Activated B cell treated with CpG ODN at 0.5 μM for 24 hours (primary cell): ENCODE results near the gene COPZ1. TPM values are rescaled to one million over a fixed set of nuclear protein-coding genes. Genes with fewer than 3 reads are reported as not detected.

Experiments used
- ATAC-seq: fragments of 200-7000 bp; cut with Tn5 transposase; one replicate; pipeline ENCODE4 v1.10.0; 2021; ENCODE audit warnings: low read depth, mild to moderate bottlenecking, moderate library complexity
- CTCF ChIA-PET: fragments of 350-600 bp; sonication (Branson Sonifier 250); formaldehyde crosslinking; loops from one replicate; lab custom pipeline; 2021; ENCODE audit warnings: antibody characterized with exemption; lab: Charles Lee
- POLR2A ChIA-PET: fragments of 350-600 bp; sonication (Branson Sonifier 250); formaldehyde crosslinking; loops from one replicate; lab custom pipeline; 2021; ENCODE audit warnings: antibody characterized with exemption; lab: Charles Lee
- DNase-seq: peaks from one replicate; pipeline ENCODE4 v3.0.0; 2022
- H3K27ac Mint-ChIP-seq: one replicate; pipeline ENCODE4 v1.8.0; 2020; ENCODE audit warnings: mixed read lengths
- H3K27me3 Mint-ChIP-seq: one replicate; pipeline ENCODE4 v1.8.0; 2021; ENCODE audit warnings: mixed read lengths
- H3K36me3 Mint-ChIP-seq: one replicate; pipeline ENCODE4 v1.8.0; 2021; ENCODE audit warnings: low read depth, mixed read lengths
- H3K4me1 Mint-ChIP-seq: one replicate; pipeline ENCODE4 v1.8.0; 2021; ENCODE audit warnings: mixed read lengths
- H3K4me3 Mint-ChIP-seq: one replicate; pipeline ENCODE4 v1.8.0; 2020; ENCODE audit warnings: mild to moderate bottlenecking, mixed read lengths
- H3K9me3 Mint-ChIP-seq: one replicate; pipeline ENCODE4 v1.8.0; 2020; ENCODE audit warnings: mixed read lengths
- CTCF ChIP-seq: fragments of 200-600 bp; IDR thresholded peaks from one replicate; pipeline ENCODE4 v1.8.0; 2022; ENCODE audit warnings: antibody characterized with exemption, mild to moderate bottlenecking
- intact Hi-C: fragments of 100-400 bp; cut with micrococcal nuclease; formaldehyde crosslinking; loops from one replicate; pipeline ENCODE4 v1.15.1; 2024
- total RNA-seq: library from RNA; stranded (reverse); gene quantifications from 2 replicates; pipeline ENCODE4 v1.2.3, GENCODE V29; 2022

Gene COPZ1
- total RNA-seq, 1 donor from 2014 or later: 120 TPM

- ChIA-PET CTCF (interaction anchor here (0.8 to 2.6 kb wide), 5 partner anchors 10 to 174 kb away, joined by 3 to 10 read pairs (median 3); no protein-coding TSS in a partner anchor), POLR2A (interaction anchor here (0.6 kb wide), 2 partner anchors 31 to 34 kb away, joined by 7 to 8 read pairs; no protein-coding TSS in a partner anchor)
- Mint-ChIP-seq H3K27ac (peak overlapping the region; percentile 53), H3K4me1 (peaks cover 70% of the 10 kb centered on the region), H3K36me3 (no peaks in the 10 kb centered on the region), H3K27me3 (no peaks in the 10 kb centered on the region), H3K4me3 (peak overlapping the region; percentile 29), H3K9me3 (no peaks in the 10 kb centered on the region)
- intact Hi-C loops: loop anchor here (2.0 to 10.0 kb wide), 3 partner anchors 107 to 665 kb away; partner anchors contain the start of genes CALCOCO1, HOXC8, HOXC9 and NCKAP1L
- ATAC-seq (no peak), DNase-seq (no peak)
- TF ChIP-seq CTCF: no peak
These were observed 65.3 kb downstream of the COPZ1 start for GRCh38 chr12:54390176-54390667.

- peak overlapping the region; percentile 41 for H3K27ac Mint-ChIP-seq
- no peaks in the 10 kb centered on the region for H3K27me3 Mint-ChIP-seq
- POLR2A ChIA-PET: interaction anchor here (0.6 kb wide), 3 partner anchors 12 to 35 kb away, joined by 7 to 9 read pairs (median 8); no protein-coding TSS in a partner anchor
- CTCF ChIA-PET: interaction anchor here (0.8 to 2.6 kb wide), 4 partner anchors 9 to 174 kb away, joined by 3 to 10 read pairs (median 4); no protein-coding TSS in a partner anchor
- intact Hi-C loops: loop anchor here (1.0 to 10.0 kb wide), 4 partner anchors 12 to 666 kb away; partner anchors contain the start of genes CALCOCO1, HOXC8, HOXC9 and NCKAP1L
- DNase-seq (peak; percentile 74), ATAC-seq (peak; percentile 96)
- peaks cover 63% of the 10 kb centered on the region for H3K4me1 Mint-ChIP-seq
- H3K9me3 Mint-ChIP-seq: no peaks in the 10 kb centered on the region
- H3K4me3 Mint-ChIP-seq: peak overlapping the region; percentile 83
- no peak for TF ChIP-seq CTCF
- no peaks in the 10 kb centered on the region for H3K36me3 Mint-ChIP-seq
These were observed 66.0 kb downstream of the COPZ1 start for GRCh38 chr12:54390668-54391551.

- ChIA-PET CTCF (interaction anchor here (0.9 to 2.7 kb wide), 8 partner anchors 7 to 172 kb away, joined by 3 to 15 read pairs (median 4); no protein-coding TSS in a partner anchor), POLR2A (interaction anchor here (0.6 to 1.0 kb wide), 2 partner anchors 24 to 1947 kb away, joined by 3 to 4 read pairs; no protein-coding TSS in a partner anchor)
- Mint-ChIP-seq H3K27me3 (no peaks in the 10 kb centered on the region), H3K4me3 (peak overlapping the region; percentile 38), H3K36me3 (no peaks in the 10 kb centered on the region), H3K4me1 (peaks cover 49% of the 10 kb centered on the region), H3K9me3 (no peaks in the 10 kb centered on the region), H3K27ac (no peak overlapping the region)
- DNase-seq (no peak), ATAC-seq (no peak)
- TF ChIP-seq CTCF: no peak
- intact Hi-C loops: loop anchor here (10.0 kb wide), 2 partner anchors 388 to 668 kb away; partner anchors contain the start of genes CALCOCO1, HOXC8 and HOXC9
These were observed 67.7 kb downstream of the COPZ1 start for GRCh38 chr12:54392485-54393206.

- DNase-seq (no peak), ATAC-seq (no peak)
- Mint-ChIP-seq H3K27me3 (no peaks in the 10 kb centered on the region), H3K27ac (no peak overlapping the region), H3K9me3 (no peaks in the 10 kb centered on the region), H3K4me1 (peaks cover 45% of the 10 kb centered on the region), H3K36me3 (no peaks in the 10 kb centered on the region), H3K4me3 (no peak overlapping the region)
- intact Hi-C loops: loop anchor here (10.0 kb wide), 2 partner anchors 388 to 668 kb away; partner anchors contain the start of genes CALCOCO1, HOXC8 and HOXC9
- CTCF ChIA-PET: interaction anchor here (0.9 to 2.7 kb wide), 10 partner anchors 8 to 173 kb away, joined by 3 to 15 read pairs (median 4); no protein-coding TSS in a partner anchor
- TF ChIP-seq CTCF: no peak
- POLR2A ChIA-PET: interaction anchor here (0.5 to 0.6 kb wide), 2 partner anchors 57 to 1947 kb away, joined by 3 to 4 read pairs; no protein-coding TSS in a partner anchor
These were observed 68.3 kb downstream of the COPZ1 start for GRCh38 chr12:54393207-54393609.
